ENCODE results near the gene HELZ. TPM values are rescaled to one million over a fixed set of nuclear protein-coding genes. Genes with fewer than 3 reads are reported as not detected.

The HELZ gene
- total RNA-seq, 1 experiment from 2014 or later = 49.8 TPM

GRCh38 chr17:67238991-67239390 lies 6.0 kb downstream of the HELZ start:
- Histone ChIP-seq H3K4me2 (ENCODE audit: insufficient read depth, insufficient read length, low read length) (no peak overlapping the region), H3K27ac (ENCODE audit: insufficient read length, low read depth, low read length) (no peak overlapping the region), H2AK5ac (ENCODE audit: insufficient read length, low read length) (no peak overlapping the region), H2BK5ac (ENCODE audit: insufficient read length, low read length) (no peak overlapping the region), H3K79me2 (ENCODE audit: insufficient read depth, low read length) (peaks cover 1% of the 10 kb centered on the region), H3K56ac (ENCODE audit: insufficient read length, low read depth, low read length) (no peak overlapping the region), H4K20me1 (ENCODE audit: control insufficient read depth, insufficient read depth, insufficient read length) (no peaks in the 10 kb centered on the region), H4K8ac (replicated peaks; ENCODE audit: insufficient read length, low read depth, low read length) (no peak overlapping the region), H3K18ac (ENCODE audit: insufficient read length, low read depth, low read length) (no peak overlapping the region), H3K27me3 (ENCODE audit: insufficient read depth, low read length) (no peaks in the 10 kb centered on the region), H3K9ac (ENCODE audit: extremely low read depth, insufficient read length, low read length) (no peak overlapping the region), H3K4ac (ENCODE audit: low read depth, low read length) (no peak overlapping the region), H3K4me1 (ENCODE audit: insufficient read depth, low read length) (no peaks in the 10 kb centered on the region), H2BK20ac (ENCODE audit: low read depth, low read length, poor library complexity, severe bottlenecking) (no peak overlapping the region), H2BK15ac (ENCODE audit: low read depth, low read length) (no peak overlapping the region), H2AFZ (ENCODE audit: low read length) (no peak overlapping the region), H2BK12ac (ENCODE audit: insufficient read length, low read depth, low read length) (no peak overlapping the region), H3K23me2 (ENCODE audit: insufficient read length, low read depth, low read length, poor library complexity, severe bottlenecking) (no peaks in the 10 kb centered on the region), H3K23ac (ENCODE audit: insufficient read length, low read depth, low read length) (no peak overlapping the region), H4K5ac (ENCODE audit: insufficient read length, low read depth, low read length) (no peak overlapping the region), H2BK120ac (ENCODE audit: low read depth, low read length, poor library complexity, severe bottlenecking) (no peak overlapping the region), H3K14ac (ENCODE audit: insufficient read depth, low read length) (no peak overlapping the region), H3T11ph (ENCODE audit: low read length) (no peak overlapping the region), H3K9me3 (ENCODE audit: control insufficient read depth, low read depth, low read length) (no peaks in the 10 kb centered on the region), H3K79me1 (ENCODE audit: insufficient read depth, low read depth, low read length, poor library complexity, severe bottlenecking) (no peaks in the 10 kb centered on the region), H4K91ac (ENCODE audit: insufficient read length, low read depth, low read length) (no peak overlapping the region)
- Mint-ChIP-seq H3K4me1 (peaks cover 8 to 9% of the 10 kb centered on the region in 2 experiments), H3K27ac (peak overlapping the region in 1 of 3 experiments; percentile 16; a peak in 1 of 7 replicates), H3K4me3 (no peak overlapping the region), H3K27me3 (ENCODE audit: low read depth) (no peaks in the 10 kb centered on the region), H3K36me3 (ENCODE audit: insufficient read depth in 1 of 3, low read depth in 3 of 3) (peaks cover 10 to 52% (median 52%) of the 10 kb centered on the region in 3 experiments), H3K9me3 (no peaks in the 10 kb centered on the region)
- WGBS (ENCODE audit: extremely low coverage, insufficient read length, low lambda C conversion rate) = no CpG with 5 or more reads among the region's 5 CpGs
- DNase-seq = no peak
- no peak for TF ChIP-seq CTCF (conservative IDR thresholded peaks at IDR 0.05)

Measured in H9 (cell line).